Measurements from ENCODE around the gene HIF1A.
"Not testable (repeated sequence)": the region's sequence is repeated elsewhere in the genome, so short reads cannot be mapped to it uniquely, and the experiment has no call there.

Gene HIF1A

DNA sequence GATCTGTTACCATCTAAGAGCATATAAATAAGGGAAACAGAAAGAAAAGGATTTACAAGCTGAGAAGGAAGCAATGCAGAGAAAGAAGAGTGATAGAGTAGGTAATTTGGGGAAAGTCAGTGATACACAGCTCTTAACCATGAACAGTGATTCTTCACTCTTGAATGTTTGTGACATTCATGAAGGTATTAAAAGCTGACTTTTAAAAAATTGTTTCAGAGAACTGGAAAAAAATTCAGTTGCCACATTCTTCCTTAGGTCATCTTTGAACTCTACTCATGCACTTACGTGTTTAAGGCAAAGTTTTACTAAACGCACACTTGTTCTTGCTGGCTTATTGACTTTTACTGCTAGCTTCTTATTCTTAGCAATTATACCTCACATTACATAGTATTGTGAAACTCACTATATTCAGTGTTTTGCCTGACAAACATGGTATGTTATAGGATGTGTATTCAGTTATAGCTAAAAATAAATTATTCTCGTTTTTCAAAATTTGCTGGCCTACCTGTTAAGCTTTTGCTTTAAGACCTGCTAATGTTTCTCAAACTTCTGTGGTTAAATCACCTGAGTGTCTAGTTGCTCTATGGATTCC lies 10.9 kb downstream of the HIF1A start:
- H3K4me1 Mint-ChIP-seq (ENCODE audit: low read depth): peaks cover 38% of the 10 kb centered on the region
- intact Hi-C loops (cut with micrococcal nuclease): no loop called here
- H3K27ac Mint-ChIP-seq: no peak overlapping the region
- no peaks in the 10 kb centered on the region for H3K27me3 Mint-ChIP-seq
- H3K9me3 Mint-ChIP-seq: no peaks in the 10 kb centered on the region
- peaks cover 19% of the 10 kb centered on the region for H3K36me3 Mint-ChIP-seq (ENCODE audit: low read depth)
- H3K4me3 Mint-ChIP-seq: no peak overlapping the region

DNA sequence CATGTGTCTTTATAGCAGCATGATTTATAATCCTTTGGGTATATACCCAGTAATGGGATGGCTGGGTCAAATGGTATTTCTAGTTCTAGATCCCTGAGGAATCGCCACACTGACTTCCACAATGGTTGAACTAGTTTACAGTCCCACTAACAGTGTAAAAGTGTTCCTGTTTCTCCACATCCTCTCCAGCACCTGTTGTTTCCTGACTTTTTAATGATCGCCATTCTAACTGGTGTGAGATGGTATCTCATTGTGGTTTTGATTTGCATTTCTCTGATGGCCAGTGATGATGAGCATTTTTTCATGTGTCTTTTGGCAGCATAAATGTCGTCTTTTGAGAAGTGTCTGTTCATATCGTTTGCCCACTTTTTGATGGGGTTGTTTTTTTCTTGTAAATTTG lies 12.5 kb downstream of the HIF1A start:
- H3K4me1 Mint-ChIP-seq (ENCODE audit: low read depth): peaks cover 53% of the 10 kb centered on the region

DNA sequence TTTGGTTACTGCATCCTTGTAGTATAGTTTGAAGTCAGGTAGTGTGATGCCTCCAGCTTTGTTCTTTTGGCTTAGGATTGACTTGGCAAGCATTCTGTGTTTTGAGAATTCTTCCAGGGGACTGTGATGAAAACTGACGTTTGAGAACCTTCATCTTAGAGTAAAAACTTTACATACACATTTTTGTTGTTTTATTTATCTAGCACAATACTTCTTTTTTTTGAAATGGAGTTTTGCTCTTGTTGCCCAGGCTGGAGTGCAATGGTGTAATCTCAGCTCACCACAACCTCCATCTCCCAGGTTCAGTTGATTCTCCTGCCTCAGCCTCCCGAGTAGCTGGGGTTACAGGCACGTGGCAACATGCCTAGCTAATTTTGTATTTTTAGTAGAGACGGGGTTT lies 13.4 kb downstream of the HIF1A start:
- H3K36me3 Mint-ChIP-seq (ENCODE audit: low read depth): peaks cover 44% of the 10 kb centered on the region
- H3K27me3 Mint-ChIP-seq; H3K4me3 Mint-ChIP-seq; H3K27ac Mint-ChIP-seq; H3K9me3 Mint-ChIP-seq; intact Hi-C loops (cut with micrococcal nuclease): not testable (repeated sequence)
- peaks cover 60% of the 10 kb centered on the region for H3K4me1 Mint-ChIP-seq (ENCODE audit: low read depth)

More for the DNA sequence above, 12.5 kb downstream of the HIF1A start:
- H3K27ac Mint-ChIP-seq; intact Hi-C loops (cut with micrococcal nuclease); H3K4me3 Mint-ChIP-seq; H3K9me3 Mint-ChIP-seq; H3K27me3 Mint-ChIP-seq: not testable (repeated sequence)
- H3K36me3 Mint-ChIP-seq (ENCODE audit: low read depth): peaks cover 35% of the 10 kb centered on the region

DNA sequence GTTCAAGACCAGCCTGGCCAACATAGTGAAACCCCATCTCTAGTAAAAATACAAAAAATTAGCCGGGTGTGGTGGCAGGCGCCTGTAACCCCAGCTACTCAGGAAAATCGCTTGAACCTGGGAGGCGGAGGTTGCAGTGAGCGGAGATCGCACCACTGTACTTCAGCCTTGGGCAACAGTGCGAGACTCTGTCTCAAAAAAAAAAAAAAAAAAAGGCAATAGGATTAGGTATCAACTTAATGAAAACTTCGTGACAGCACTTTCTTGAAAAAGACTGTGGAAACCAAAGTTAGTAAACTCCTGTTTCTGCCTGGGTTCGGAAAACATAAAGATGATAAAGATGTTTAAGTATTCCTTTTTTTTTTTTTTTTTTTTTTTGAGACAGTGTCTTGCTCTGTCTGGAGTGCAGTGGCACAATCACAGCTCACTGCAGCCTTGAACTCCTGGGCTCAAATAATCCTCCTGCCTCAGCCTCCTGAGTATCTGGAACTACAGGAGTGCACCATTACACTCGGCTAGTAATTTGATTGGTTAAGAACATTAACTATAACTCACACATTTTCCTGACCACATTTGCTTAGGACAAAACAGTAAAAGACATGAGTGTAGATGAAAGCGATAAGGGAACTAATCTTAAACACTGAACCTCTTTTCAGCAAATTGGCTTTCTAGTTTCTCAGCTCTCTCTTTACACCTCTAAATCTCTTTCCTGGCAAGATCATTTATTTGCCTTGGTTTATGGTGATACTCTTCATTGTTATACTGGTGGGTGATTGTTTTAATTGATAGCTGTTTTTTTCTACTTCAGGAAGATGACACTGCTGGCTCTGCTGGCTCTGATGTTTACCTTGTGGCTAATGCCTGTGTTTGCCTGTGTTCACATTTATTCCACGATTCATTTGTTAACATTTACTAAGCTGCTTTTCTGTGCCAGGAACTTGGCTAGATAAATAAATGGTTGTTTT lies 15.8 kb downstream of the HIF1A start:
- Mint-ChIP-seq H3K9me3 (no peaks in the 10 kb centered on the region), H3K27ac (no peak overlapping the region), H3K27me3 (no peaks in the 10 kb centered on the region), H3K4me3 (no peak overlapping the region), H3K36me3 (ENCODE audit: low read depth) (peaks cover 53% of the 10 kb centered on the region), H3K4me1 (ENCODE audit: low read depth) (peaks cover 54% of the 10 kb centered on the region)
- intact Hi-C loops (cut with micrococcal nuclease): loop anchor here (10.0 kb wide), 1 partner anchor 124 kb away; no protein-coding TSS in a partner anchor

DNA sequence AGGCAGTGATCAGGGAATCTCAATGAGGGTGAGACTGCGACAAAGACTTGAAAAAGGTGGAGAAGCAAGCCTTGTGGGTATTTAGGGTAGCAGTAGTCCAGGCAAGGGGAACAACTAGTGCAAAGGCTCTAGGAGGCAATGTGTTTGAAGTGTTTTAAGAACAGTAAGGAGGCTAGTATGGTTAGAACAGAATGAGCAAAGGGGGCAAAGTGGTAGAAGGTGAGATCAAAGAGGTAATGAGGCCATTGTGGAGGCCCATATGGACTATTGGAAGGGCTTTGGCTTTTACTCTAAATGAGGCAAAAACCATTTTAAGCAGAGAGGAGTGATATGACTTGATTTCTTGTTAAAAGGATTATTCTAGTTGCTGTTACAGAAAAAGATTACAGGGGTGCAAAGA lies 16.8 kb downstream of the HIF1A start:
- H3K4me1 Mint-ChIP-seq (ENCODE audit: low read depth): peaks cover 48% of the 10 kb centered on the region
- H3K9me3 Mint-ChIP-seq: no peaks in the 10 kb centered on the region
- intact Hi-C loops (cut with micrococcal nuclease): loop anchor here (10.0 kb wide), 1 partner anchor 123 kb away; no protein-coding TSS in a partner anchor
- H3K4me3 Mint-ChIP-seq: no peak overlapping the region
- H3K36me3 Mint-ChIP-seq (ENCODE audit: low read depth): peaks cover 48% of the 10 kb centered on the region
- H3K27ac Mint-ChIP-seq: no peak overlapping the region
- no peaks in the 10 kb centered on the region for H3K27me3 Mint-ChIP-seq

DNA sequence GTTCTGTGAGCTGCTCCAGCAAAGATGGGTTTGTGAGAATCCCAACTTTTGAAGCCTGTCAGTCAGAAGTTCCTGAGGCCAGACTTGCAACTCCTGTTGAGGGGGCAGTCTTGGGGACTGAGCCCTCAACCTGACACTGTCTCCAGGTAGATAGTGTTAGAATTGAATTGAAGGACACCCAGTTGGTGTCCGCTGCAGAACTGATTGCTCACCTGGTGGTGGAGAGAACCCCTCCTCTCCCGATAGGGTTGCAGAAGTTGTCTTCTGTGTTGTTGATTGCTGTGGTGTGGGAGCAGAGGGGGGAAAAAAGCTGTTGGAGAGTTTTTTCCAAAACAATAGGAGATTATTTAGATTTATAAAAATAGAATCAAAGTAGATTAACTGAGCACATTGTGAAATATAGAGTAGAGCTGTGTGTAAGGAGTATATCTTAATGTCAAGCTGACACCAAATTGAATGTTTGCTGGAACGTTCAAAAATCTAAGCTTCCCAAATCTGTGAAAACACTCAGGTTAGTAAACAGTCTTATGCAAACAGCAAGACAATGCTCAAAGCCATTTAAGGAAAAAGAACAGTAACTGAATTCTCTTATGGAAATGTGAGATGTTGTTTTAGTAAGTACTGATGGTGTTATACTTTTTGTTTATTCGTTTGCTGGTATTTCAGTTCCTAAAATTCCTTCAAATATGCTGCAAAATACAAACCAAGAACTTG lies 18.6 kb downstream of the HIF1A start:
- Mint-ChIP-seq H3K9me3 (no peaks in the 10 kb centered on the region), H3K4me1 (ENCODE audit: low read depth) (peaks cover 45% of the 10 kb centered on the region), H3K27me3 (no peaks in the 10 kb centered on the region), H3K4me3 (no peak overlapping the region), H3K27ac (no peak overlapping the region), H3K36me3 (ENCODE audit: low read depth) (peaks cover 41% of the 10 kb centered on the region)
- intact Hi-C loops (cut with micrococcal nuclease): loop anchor here (10.0 kb wide), 1 partner anchor 121 kb away; no protein-coding TSS in a partner anchor

DNA sequence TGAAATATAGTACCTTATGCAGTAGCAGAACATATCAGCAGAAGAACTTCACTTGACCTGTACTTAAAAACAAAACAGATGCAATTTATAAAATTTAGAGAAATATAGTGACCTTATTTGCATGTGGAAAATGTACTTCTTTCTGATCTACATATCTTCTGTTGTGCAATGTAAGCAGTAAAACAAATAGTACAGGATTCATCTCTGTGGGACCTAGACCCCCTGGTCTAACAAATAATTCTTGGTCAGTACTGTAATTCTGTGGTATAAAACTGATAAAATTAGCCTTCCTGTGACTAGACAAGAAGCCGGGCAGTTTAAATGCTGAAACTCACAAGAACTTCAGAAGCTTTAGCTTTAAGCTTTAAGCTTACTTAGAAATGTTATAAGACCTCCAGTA lies 21.6 kb downstream of the HIF1A start:
- H3K27ac Mint-ChIP-seq: no peak overlapping the region
- H3K36me3 Mint-ChIP-seq (ENCODE audit: low read depth): peaks cover 53% of the 10 kb centered on the region
- peaks cover 45% of the 10 kb centered on the region for H3K4me1 Mint-ChIP-seq (ENCODE audit: low read depth)

DNA sequence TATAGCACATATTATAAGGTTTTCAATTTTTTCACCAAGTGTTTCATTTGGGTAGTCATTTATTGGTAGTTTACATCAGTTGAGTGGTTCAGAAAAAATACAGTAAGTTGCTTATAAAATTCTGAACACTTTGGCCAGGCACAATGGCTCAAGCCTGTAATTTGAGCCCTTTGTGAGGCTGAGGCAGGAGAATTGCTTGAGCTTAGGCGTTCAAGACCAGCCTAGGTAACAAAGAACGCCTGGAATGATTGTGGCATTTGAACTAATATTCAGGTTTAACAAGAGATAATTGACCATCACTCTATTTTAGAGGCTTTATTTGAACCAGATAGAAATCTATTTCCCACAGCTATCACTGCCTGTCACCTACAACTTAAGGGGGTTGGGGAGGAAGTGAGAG lies 22.7 kb downstream of the HIF1A start:
- H3K9me3 Mint-ChIP-seq: no peaks in the 10 kb centered on the region
- no peak overlapping the region for H3K27ac Mint-ChIP-seq
- no peaks in the 10 kb centered on the region for H3K27me3 Mint-ChIP-seq
- H3K4me1 Mint-ChIP-seq (ENCODE audit: low read depth): peaks cover 36% of the 10 kb centered on the region
- H3K4me3 Mint-ChIP-seq: no peak overlapping the region
- peaks cover 50% of the 10 kb centered on the region for H3K36me3 Mint-ChIP-seq (ENCODE audit: low read depth)
- intact Hi-C loops (cut with micrococcal nuclease): loop anchor here (10.0 kb wide), 1 partner anchor 117 kb away; no protein-coding TSS in a partner anchor

More for the DNA sequence above, 21.6 kb downstream of the HIF1A start:
- Mint-ChIP-seq H3K9me3 (no peaks in the 10 kb centered on the region), H3K27me3 (no peaks in the 10 kb centered on the region), H3K4me3 (no peak overlapping the region)
- intact Hi-C loops (cut with micrococcal nuclease): loop anchor here (10.0 kb wide), 1 partner anchor 118 kb away; no protein-coding TSS in a partner anchor

DNA sequence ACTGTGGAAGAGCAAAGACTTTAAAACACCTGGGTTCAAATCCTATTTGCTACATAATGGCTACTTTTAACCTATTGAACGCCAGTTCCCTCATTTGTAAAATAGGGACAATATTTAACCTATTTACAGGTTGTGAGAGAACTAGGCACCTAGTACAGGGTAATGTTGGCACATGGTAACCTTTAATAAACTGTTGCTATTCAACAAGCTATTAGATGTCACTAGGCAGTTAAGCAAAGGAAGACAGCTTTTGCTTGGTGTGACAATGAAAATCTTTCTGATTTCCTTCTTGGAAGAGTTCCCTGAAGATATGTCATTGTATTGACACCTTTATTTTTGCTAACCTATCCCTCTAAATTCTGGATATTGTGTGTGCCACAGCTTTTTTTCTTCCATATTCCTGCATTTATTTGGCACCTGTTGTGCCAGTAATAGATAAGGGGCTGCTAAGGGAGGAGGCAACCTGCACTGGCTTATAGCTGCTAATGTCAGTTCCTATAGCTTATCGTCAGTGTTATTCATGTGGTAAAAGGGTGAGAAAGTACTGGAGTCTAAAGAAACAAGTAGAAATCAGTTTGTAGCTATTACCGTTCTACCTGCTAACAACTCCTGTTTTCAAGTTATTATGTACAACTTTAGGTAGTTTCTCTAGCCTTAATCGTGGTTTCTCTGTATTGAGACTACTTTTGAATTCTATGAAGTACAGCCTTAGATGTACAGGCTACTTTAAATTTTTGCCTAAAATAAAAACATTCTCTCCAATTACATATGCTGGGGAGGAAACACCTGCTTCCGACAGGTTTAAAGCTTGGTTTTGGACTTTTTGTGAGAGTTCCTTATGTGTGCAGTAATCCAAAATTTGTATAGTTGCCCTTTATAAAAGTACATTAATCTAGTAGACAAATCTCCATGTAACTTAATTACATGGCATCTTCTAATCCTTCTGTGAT lies 24.3 kb downstream of the HIF1A start:
- no peak overlapping the region for H3K4me3 Mint-ChIP-seq
- no peaks in the 10 kb centered on the region for H3K9me3 Mint-ChIP-seq
- peaks cover 57% of the 10 kb centered on the region for H3K36me3 Mint-ChIP-seq (ENCODE audit: low read depth)
- H3K27me3 Mint-ChIP-seq: no peaks in the 10 kb centered on the region
- intact Hi-C loops (cut with micrococcal nuclease): loop anchor here (10.0 kb wide), 1 partner anchor 115 kb away; no protein-coding TSS in a partner anchor
- H3K27ac Mint-ChIP-seq: no peak overlapping the region
- H3K4me1 Mint-ChIP-seq (ENCODE audit: low read depth): peaks cover 29% of the 10 kb centered on the region

DNA sequence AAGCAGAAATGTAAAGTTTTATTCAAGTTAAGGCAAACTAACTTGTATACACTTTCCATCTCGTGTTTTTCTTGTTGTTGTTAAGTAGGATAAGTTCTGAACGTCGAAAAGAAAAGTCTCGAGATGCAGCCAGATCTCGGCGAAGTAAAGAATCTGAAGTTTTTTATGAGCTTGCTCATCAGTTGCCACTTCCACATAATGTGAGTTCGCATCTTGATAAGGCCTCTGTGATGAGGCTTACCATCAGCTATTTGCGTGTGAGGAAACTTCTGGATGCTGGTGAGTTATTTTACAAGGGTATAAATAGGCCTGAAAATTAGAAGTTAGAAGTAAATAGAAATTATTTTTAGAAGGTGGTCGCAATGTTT lies 25.0 kb downstream of the HIF1A start:
- peaks cover 35% of the 10 kb centered on the region for H3K4me1 Mint-ChIP-seq (ENCODE audit: low read depth)
- no peak overlapping the region for H3K4me3 Mint-ChIP-seq
- no peak overlapping the region for H3K27ac Mint-ChIP-seq
- H3K9me3 Mint-ChIP-seq: no peaks in the 10 kb centered on the region
- H3K36me3 Mint-ChIP-seq (ENCODE audit: low read depth): peaks cover 63% of the 10 kb centered on the region
- intact Hi-C loops (cut with micrococcal nuclease): no loop called here
- H3K27me3 Mint-ChIP-seq: no peaks in the 10 kb centered on the region

DNA sequence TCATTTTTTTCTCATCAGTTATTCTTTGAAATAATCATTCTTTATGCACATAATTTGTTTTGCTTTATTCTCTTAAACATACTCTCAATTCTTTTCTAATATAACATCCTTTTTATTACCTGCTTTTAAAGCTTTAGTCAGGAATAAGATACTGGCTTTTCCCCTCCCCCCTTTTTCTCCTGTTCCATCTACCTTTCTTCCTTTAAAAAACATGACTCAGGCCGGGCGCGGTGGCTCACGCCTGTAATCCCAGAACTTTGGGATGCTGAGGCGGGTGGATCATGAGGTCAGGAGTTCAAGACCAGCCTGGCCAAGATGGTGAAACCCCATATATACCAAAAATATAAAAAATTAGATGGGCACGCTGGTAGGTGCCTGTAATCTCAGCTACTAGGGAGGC lies 25.4 kb downstream of the HIF1A start:
- no peak overlapping the region for H3K4me3 Mint-ChIP-seq
- peaks cover 35% of the 10 kb centered on the region for H3K4me1 Mint-ChIP-seq (ENCODE audit: low read depth)

DNA sequence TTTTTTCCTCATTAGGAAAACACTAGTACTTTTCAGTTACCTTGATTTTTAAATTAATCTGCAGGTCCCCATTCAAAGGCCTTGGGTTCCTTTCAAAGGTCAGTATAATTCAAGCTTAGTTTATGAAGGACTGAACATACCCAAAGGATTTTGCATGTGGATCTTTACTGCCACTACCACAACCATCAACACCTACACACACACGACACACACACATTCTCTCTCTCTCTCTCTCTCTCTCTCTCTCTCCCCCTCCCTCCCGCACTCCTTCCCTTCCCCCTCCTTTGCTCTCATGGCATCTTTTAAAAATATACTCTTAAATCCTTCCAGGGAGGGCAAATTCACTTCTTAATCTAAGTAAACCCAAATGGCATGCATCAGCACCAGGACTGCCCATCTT lies 28.8 kb downstream of the HIF1A start:
- Mint-ChIP-seq H3K27ac (no peak overlapping the region), H3K4me1 (ENCODE audit: low read depth) (peaks cover 35% of the 10 kb centered on the region), H3K27me3 (no peaks in the 10 kb centered on the region), H3K9me3 (no peaks in the 10 kb centered on the region), H3K36me3 (ENCODE audit: low read depth) (peaks cover 89% of the 10 kb centered on the region), H3K4me3 (no peak overlapping the region)
- intact Hi-C loops (cut with micrococcal nuclease): no loop called here

More for the DNA sequence above, 25.4 kb downstream of the HIF1A start:
- H3K27me3 Mint-ChIP-seq: no peaks in the 10 kb centered on the region
- H3K9me3 Mint-ChIP-seq: no peaks in the 10 kb centered on the region
- H3K36me3 Mint-ChIP-seq (ENCODE audit: low read depth): peaks cover 63% of the 10 kb centered on the region
- intact Hi-C loops (cut with micrococcal nuclease): no loop called here
- peak overlapping the region; percentile 63 for H3K27ac Mint-ChIP-seq

Measured in dendritic cell treated with granulocyte-macrophage colony-stimulating factor and Interleukin-4, amounts not matched to agents 40 ng/mL and 50 ng/mL, for 4 days (primary cell).